ENCODE measurements around the gene ZNF212.

Gene ZNF212

GRCh38 chr7:149289262-149289661, 49.8 kb downstream of the ZNF212 start:
- DNase-seq = no peak

GRCh38 chr7:149289856-149290255, 50.4 kb downstream of the ZNF212 start:
- no peak for DNase-seq

GRCh38 chr7:149291036-149291780, 51.8 kb downstream of the ZNF212 start:
- no peak for DNase-seq

- DNase-seq = no peak
Measured at GRCh38 chr7:149291781-149292461, 52.5 kb downstream of the ZNF212 start.

GRCh38 chr7:149292462-149292823, 53.0 kb downstream of the ZNF212 start:
- DNase-seq = no peak

- no peak for DNase-seq
Measured at GRCh38 chr7:149293338-149293737, 53.9 kb downstream of the ZNF212 start.

- no peak for DNase-seq
Measured at GRCh38 chr7:149293946-149294633, 54.6 kb downstream of the ZNF212 start.

- no peak for DNase-seq
Measured at GRCh38 chr7:149294634-149295480, 55.4 kb downstream of the ZNF212 start.

- no peak for DNase-seq
Measured at GRCh38 chr7:149295481-149295850, 56.0 kb downstream of the ZNF212 start.

- no peak for DNase-seq
Measured at GRCh38 chr7:149296368-149296767, 56.9 kb downstream of the ZNF212 start.

- no peak for DNase-seq
Measured at GRCh38 chr7:149297034-149297755, 57.7 kb downstream of the ZNF212 start.

- DNase-seq = no peak
Measured at GRCh38 chr7:149300620-149301285, 61.3 kb downstream of the ZNF212 start.

- DNase-seq = no peak
Measured at GRCh38 chr7:149302222-149302621, 62.8 kb downstream of the ZNF212 start.

GRCh38 chr7:149302865-149303264, 63.4 kb downstream of the ZNF212 start:
- DNase-seq = no peak

- DNase-seq = no peak
Measured at GRCh38 chr7:149304006-149304405, 64.6 kb downstream of the ZNF212 start.
